Stimulated activated CD4-positive, alpha-beta T cell treated with anti-CD3 and anti-CD28 coated beads, Interleukin-2, amount 100 ng/mL, for 24 hours (primary cell): ENCODE data around the gene SOBP.

Experiments used
- DNase-seq, 2 donors: peaks; one replicate each; pipeline ENCODE4 v3.0.0-alpha.2; 2020

SOBP gene

GRCh38 chr6:107554918-107555317 is 65.0 kb downstream of the SOBP start:
- DNase-seq, result no peak

- DNase-seq, result no peak
These were observed 65.5 kb downstream of the SOBP start for GRCh38 chr6:107555449-107555848.

- DNase-seq, result no peak
These were observed 66.2 kb downstream of the SOBP start for GRCh38 chr6:107556082-107556481.

GRCh38 chr6:107557698-107558097 is 67.8 kb downstream of the SOBP start:
- no peak for DNase-seq

GRCh38 chr6:107560657-107561056 is 70.7 kb downstream of the SOBP start:
- DNase-seq, result no peak

GRCh38 chr6:107561306-107561705 is 71.4 kb downstream of the SOBP start:
- DNase-seq, result no peak

GRCh38 chr6:107563694-107564588 is 74.0 kb downstream of the SOBP start:
- DNase-seq, result no peak

- DNase-seq, result no peak
These were observed 74.7 kb downstream of the SOBP start for GRCh38 chr6:107564589-107564951.

GRCh38 chr6:107565165-107565723 is 75.3 kb downstream of the SOBP start:
- no peak for DNase-seq

- DNase-seq, result no peak
These were observed 77.7 kb downstream of the SOBP start for GRCh38 chr6:107567643-107568042.

GRCh38 chr6:107569473-107569872 is 79.6 kb downstream of the SOBP start:
- no peak for DNase-seq

GRCh38 chr6:107571354-107571753 is 81.4 kb downstream of the SOBP start:
- DNase-seq, result no peak

- DNase-seq, result no peak
These were observed 83.0 kb downstream of the SOBP start for GRCh38 chr6:107572886-107573285.

GRCh38 chr6:107574856-107575255 is 84.9 kb downstream of the SOBP start:
- no peak for DNase-seq

GRCh38 chr6:107576852-107577251 is 86.9 kb downstream of the SOBP start:
- DNase-seq, result no peak

GRCh38 chr6:107578642-107579341 is 88.9 kb downstream of the SOBP start:
- no peak for DNase-seq

- no peak for DNase-seq
These were observed 89.6 kb downstream of the SOBP start for GRCh38 chr6:107579456-107580056.

- no peak for DNase-seq
These were observed 92.2 kb downstream of the SOBP start for GRCh38 chr6:107582086-107582485.

GRCh38 chr6:107584726-107585125 is 94.8 kb downstream of the SOBP start:
- no peak for DNase-seq

GRCh38 chr6:107585815-107586435 is 96.0 kb downstream of the SOBP start:
- DNase-seq, result no peak

GRCh38 chr6:107587451-107587850 is 97.5 kb downstream of the SOBP start:
- DNase-seq, result no peak

GRCh38 chr6:107589199-107589598 is 99.3 kb downstream of the SOBP start:
- DNase-seq, result no peak

GRCh38 chr6:107589934-107590333 is 100.0 kb downstream of the SOBP start:
- DNase-seq, result no peak
